Activated T-cell treated with anti-CD3 and anti-CD28 coated beads for 24 hours (primary cell): Measurements from ENCODE around the gene CAPZB.

ENCODE experiments used
- DNase-seq: peaks from one replicate; pipeline ENCODE4 v3.0.0-alpha.2; 2020; ENCODE audit warnings: low read depth

The CAPZB gene

GRCh38 chr1:19448491-19449439, 36.6 kb downstream of the CAPZB start:
- no peak for DNase-seq

GRCh38 chr1:19447550-19447949, 37.8 kb downstream of the CAPZB start:
- DNase-seq, result no peak

GRCh38 chr1:19445417-19446342, 39.7 kb downstream of the CAPZB start:
- no peak for DNase-seq

- DNase-seq, result no peak
Measured at GRCh38 chr1:19444296-19445021, 40.9 kb downstream of the CAPZB start.

- DNase-seq, result no peak
Measured at GRCh38 chr1:19443326-19443725, 42.0 kb downstream of the CAPZB start.

GRCh38 chr1:19442154-19443096, 42.9 kb downstream of the CAPZB start:
- no peak for DNase-seq

GRCh38 chr1:19441048-19441780, 44.1 kb downstream of the CAPZB start:
- DNase-seq, result no peak

- DNase-seq, result no peak
Measured at GRCh38 chr1:19439464-19440171, 45.7 kb downstream of the CAPZB start.

GRCh38 chr1:19438516-19439195, 46.7 kb downstream of the CAPZB start:
- no peak for DNase-seq

- no peak for DNase-seq
Measured at GRCh38 chr1:19437891-19438294, 47.4 kb downstream of the CAPZB start.

GRCh38 chr1:19436716-19437476, 48.4 kb downstream of the CAPZB start:
- DNase-seq, result no peak

GRCh38 chr1:19435851-19436455, 49.4 kb downstream of the CAPZB start:
- no peak for DNase-seq

GRCh38 chr1:19435181-19435580, 50.2 kb downstream of the CAPZB start:
- no peak for DNase-seq

- no peak for DNase-seq
Measured at GRCh38 chr1:19433719-19433998, 51.7 kb downstream of the CAPZB start.

- no peak for DNase-seq
Measured at GRCh38 chr1:19432943-19433718, 52.2 kb downstream of the CAPZB start.

GRCh38 chr1:19430121-19431068, 54.9 kb downstream of the CAPZB start:
- DNase-seq, result no peak
